Measurements from ENCODE around the gene FNDC3B.
"Not testable (repeated sequence)": the region's sequence is repeated elsewhere in the genome, so short reads cannot be mapped to it uniquely, and the experiment has no call there.

The FNDC3B gene

DNA sequence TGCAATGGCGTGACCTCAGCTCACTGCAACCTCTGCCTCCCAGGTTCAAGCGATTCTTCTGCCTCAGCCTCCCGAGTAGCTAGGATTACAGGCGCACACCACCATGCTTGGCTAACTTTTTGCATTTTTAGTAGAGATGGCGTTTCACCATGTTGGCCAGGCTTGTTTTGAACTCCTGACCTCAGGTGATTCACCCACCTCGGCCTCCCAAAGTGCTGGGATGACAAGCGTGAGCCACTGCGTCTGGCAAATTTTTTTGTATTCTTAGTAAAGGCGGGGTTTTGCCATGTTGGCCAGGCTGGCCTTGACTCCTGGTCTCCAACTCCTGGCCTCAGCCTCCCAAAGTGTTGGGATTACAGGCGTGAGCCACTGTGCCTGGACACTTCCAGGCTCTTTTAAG lies 215.9 kb downstream of the FNDC3B start:
- not testable (repeated sequence) for DNase-seq (ENCODE audit: low read depth in 4 of 4, low spot score in 1 of 4)

- no peak for DNase-seq (ENCODE audit: low read depth in 4 of 4, low spot score in 1 of 4)
These were observed 216.8 kb downstream of the FNDC3B start for GRCh38 chr3:172256101-172256734.

DNA sequence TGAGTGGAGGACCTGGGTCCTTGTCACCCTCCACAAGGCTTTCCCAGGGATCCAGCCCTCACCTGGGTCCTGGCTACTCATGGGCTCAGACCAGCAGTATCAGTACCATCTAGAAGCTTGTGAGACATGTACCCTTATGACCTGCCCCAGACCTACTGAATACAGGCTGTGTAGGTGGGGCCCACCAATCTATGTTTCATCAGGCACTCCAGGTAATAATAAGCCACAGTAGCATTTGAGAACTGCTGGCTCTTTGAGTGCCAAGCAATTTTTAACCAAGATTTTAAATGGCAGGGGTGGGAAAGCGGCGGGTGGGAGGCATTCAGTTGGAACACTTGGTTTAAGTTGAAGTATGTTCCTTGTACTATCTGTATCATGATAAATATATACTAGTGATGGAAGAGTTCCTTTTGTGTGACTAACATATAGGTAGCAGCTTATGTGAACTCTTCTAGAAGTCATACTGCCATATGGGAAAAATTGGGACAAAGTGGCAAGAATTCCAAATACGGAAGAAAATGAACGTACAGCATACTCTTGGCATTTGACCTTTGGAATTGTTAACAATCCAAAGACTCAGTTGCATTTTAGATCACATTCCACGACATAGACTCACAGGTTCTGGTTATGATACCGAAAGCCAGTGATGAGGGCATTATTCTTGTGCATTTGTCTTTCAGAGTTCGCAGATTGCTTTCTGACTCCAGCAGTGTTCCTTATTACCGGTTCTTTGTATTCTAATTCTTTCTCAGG lies 218.4 kb downstream of the FNDC3B start:
- DNase-seq (ENCODE audit: low read depth in 4 of 4, low spot score in 1 of 4), result no peak

DNA sequence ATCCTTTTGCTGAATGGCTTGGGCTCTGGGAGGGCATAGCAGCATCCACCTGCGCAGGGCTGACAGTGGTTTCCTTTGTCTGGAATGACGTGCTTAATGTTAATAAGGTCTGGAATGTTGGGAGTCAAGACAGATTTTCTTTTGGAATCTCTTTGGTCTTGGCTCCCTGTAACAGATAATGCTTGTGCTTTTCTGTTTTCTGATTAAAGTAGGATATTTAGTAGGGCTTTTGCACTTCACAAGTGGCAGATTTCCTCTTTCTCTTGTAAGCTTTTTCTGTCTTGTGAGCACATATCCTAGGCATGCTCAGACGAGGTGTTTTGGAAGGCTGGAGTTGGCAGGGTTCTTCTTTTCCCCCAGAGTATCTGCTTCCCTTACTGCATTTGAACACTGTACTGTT lies 219.2 kb downstream of the FNDC3B start:
- DNase-seq (ENCODE audit: low read depth in 4 of 4, low spot score in 1 of 4), result no peak

- no peak for DNase-seq (ENCODE audit: low read depth in 4 of 4, low spot score in 1 of 4)
These were observed 219.7 kb downstream of the FNDC3B start for GRCh38 chr3:172259111-172259541.

DNA sequence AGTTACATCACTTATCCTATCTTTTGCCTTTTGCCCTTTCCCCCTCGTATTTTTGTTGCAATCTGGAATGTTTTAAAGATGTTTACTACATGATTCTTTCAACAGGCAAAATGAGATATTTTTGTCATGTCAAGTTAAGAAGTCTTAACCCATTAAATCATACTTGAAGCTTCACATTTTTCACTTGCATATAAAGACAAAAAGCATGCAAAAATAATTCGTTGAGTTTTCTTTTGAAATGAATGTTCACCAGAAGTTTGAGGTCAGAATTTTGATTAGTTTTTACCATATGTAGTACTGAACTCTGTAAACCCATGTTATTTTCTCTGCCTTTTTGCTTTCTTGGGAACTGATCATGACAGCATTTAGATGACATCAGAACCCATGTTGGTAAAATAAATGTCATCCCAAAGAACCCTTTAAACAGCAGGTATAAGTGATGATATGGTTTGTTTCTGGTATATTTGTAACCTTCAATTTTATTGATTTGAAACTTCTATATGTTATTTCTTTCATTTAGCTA lies 220.4 kb downstream of the FNDC3B start:
- DNase-seq (ENCODE audit: low read depth in 4 of 4, low spot score in 1 of 4), result no peak

GRCh38 chr3:172260381-172260780 lies 221.0 kb downstream of the FNDC3B start:
- DNase-seq (ENCODE audit: low read depth in 4 of 4, low spot score in 1 of 4), result no peak

DNA sequence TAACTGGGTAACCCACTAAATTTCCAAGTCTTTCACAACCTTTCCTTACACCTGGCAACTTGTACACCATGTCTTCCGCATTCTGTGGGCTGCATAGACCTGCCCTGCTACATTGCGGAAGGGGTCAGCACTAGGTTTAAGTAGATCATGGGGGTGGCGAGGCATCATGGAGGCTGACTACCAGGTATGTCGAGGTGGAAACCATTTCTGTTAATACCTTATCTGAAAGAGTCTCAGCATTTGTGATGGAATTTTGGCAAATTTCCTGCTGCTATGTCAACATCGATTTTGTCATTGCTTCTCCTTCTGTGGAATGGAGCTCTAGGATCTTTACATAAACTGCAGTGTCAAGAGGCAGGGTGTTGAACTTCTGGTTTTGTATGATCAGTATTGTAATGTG lies 221.7 kb downstream of the FNDC3B start:
- DNase-seq (ENCODE audit: low read depth in 4 of 4, low spot score in 1 of 4), result no peak

GRCh38 chr3:172262991-172263608 lies 223.7 kb downstream of the FNDC3B start:
- DNase-seq (ENCODE audit: low read depth in 4 of 4, low spot score in 1 of 4), result no peak

DNA sequence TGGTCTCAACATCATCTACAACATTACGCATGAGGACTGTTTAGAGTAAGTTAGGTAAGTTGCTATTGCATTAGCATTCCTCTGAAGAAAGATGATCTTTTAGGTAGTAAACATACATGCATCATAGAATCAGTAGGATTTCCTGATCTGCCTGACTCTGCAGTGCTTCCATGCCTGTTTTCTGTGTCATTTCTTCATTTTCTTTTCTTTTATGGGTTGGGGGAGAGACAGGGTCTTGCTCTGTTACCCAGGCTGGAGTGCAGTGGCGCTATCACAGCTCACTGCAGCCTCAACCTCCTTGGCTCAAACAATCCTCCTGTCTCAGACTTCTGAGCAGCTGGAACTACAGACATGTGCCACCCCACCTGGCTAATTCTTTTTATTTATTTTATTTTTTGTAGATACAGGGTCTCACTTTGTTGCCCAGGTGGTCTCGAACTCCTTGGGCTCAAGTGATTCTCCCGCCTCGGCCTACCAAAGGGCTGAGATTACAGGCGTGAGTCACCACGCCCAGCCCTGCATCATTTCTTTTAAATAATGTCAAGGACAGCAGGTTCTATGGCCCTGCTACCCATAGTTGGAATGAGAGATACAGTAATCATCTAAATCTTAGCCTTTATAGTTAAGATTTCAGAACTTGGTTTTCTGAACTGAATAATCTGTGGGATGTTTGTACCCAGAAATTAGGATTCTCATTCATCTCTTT lies 224.6 kb downstream of the FNDC3B start:
- DNase-seq (ENCODE audit: low read depth in 4 of 4, low spot score in 1 of 4), result no peak

DNA sequence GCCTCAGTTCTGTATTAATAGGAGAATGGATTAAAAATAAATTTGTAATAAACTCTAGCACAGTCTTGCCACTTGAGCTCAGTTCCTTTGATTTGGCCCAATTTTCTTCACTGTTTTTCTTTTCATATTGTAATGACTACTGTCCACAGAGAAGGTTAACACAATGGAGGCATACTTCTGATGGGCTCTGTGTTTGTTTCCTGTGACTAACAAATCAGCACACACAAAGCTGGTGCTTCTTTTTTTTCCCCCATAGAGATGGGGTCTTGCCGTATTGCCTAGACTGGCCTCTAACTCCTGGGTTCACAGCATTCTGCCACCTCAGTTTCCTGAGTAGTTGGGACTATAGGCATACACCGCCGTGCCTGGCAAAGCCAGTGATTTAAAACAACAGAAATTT lies 226.7 kb downstream of the FNDC3B start:
- no peak for DNase-seq (ENCODE audit: low read depth in 4 of 4, low spot score in 1 of 4)

- no peak for DNase-seq (ENCODE audit: low read depth in 4 of 4, low spot score in 1 of 4)
These were observed 229.0 kb downstream of the FNDC3B start for GRCh38 chr3:172268425-172268824.

DNA sequence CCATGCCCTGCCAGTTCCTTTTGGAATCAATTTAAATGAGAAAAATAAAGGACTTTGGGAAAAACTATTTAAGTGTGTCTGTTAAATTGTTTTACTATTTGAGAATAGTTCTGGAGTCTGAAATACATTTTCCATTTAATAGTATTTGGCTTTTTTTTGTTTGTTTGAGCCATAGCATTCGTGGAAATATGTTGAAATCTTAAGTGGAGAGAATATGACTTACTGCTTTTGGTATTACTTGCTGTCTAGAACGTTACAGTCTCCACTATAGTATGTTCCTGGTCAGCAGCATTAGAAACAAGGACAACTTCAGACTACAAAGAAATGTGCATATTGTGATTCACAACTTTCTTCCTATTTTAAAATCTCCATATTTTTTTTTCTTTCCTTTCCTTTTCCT lies 229.5 kb downstream of the FNDC3B start:
- no peak for DNase-seq (ENCODE audit: low read depth in 4 of 4, low spot score in 1 of 4)

DNA sequence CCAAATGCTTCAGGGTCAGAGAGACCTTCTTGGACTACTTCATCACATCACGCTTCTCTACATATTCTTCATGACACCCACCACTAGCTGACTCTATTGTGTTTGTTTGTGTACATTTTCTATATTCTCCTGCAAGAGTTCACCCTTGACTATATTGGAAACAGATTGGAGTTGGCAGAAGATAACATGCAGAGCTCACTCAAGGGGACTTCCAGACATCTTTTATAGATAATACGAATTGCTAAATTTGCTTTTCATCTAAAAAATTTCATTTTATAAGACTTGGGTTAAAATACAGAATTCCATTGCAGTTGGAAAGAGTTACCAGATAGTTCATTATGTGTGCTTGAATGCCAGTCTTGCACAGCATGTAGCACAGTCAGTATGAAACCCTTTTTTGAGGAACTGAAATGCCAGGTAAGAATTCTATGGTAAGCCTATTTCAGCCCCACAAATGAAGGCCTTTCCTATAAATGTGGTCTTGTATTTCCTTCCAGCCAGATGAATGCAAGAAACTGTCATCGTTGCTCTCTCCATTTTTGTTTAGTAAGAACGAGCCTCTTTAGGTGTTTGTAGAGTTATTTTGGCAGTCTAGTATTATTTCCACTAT lies 231.3 kb downstream of the FNDC3B start:
- no peak for DNase-seq (ENCODE audit: low read depth in 4 of 4, low spot score in 1 of 4)

- DNase-seq (ENCODE audit: low read depth in 4 of 4, low spot score in 1 of 4), result no peak
These were observed 232.1 kb downstream of the FNDC3B start for GRCh38 chr3:172271386-172271976.

GRCh38 chr3:172272698-172273097 lies 233.3 kb downstream of the FNDC3B start:
- no peak for DNase-seq (ENCODE audit: low read depth in 4 of 4, low spot score in 1 of 4)

GRCh38 chr3:172273378-172273777 lies 234.0 kb downstream of the FNDC3B start:
- DNase-seq (ENCODE audit: low read depth in 4 of 4, low spot score in 1 of 4), result no peak

GRCh38 chr3:172274906-172275305 lies 235.5 kb downstream of the FNDC3B start:
- no peak for DNase-seq (ENCODE audit: low read depth in 4 of 4, low spot score in 1 of 4)

DNA sequence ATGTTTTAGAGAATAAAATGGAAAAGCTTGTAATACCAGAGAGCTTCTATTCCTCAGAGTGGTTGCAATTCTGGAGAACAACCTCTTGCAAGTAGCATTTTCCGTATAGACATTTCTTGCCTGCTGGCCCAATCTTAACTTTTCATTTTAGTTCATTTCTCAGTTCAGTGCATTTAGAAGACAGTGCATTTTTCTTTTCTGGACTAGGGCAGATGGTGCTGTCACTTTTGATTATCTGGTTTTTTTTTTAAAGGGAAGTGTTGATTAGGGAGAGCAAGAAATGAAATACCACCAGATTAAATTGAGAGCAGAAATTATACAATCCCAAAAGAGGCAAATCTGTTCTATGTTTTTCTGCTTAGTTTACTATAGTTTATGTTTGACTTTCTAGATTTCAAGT lies 236.2 kb downstream of the FNDC3B start:
- DNase-seq (ENCODE audit: low read depth in 4 of 4, low spot score in 1 of 4), result no peak

GRCh38 chr3:172276103-172276502 lies 236.7 kb downstream of the FNDC3B start:
- no peak for DNase-seq (ENCODE audit: low read depth in 4 of 4, low spot score in 1 of 4)

GRCh38 chr3:172277151-172277652 lies 237.8 kb downstream of the FNDC3B start:
- no peak for DNase-seq (ENCODE audit: low read depth in 4 of 4, low spot score in 1 of 4)
